Liver (tissue), 3 donors: ENCODE data around the gene STK11.

ENCODE experiments used
- CTCF ChIP-seq: fragments of 150-350 bp; IDR thresholded peaks from 2 replicates; pipeline ENCODE4 v1.5.1; 2017; ENCODE audit warnings: improper control_type of control experiment, low read depth, low read length; ENCODE audit not compliant: missing input control
- YY1 ChIP-seq: IDR thresholded peaks from 2 replicates; pipeline ENCODE4 v1.6.1; 2016; ENCODE audit warnings: antibody characterized with exemption, mild to moderate bottlenecking
- TF ChIP-seq, protein P1 (sequence below): IDR thresholded peaks from 2 replicates; pipeline ENCODE4 v1.6.1; 2016; ENCODE audit warnings: antibody characterized with exemption
- TF ChIP-seq, protein P2 (sequence below): IDR thresholded peaks from 2 replicates; pipeline ENCODE4 v1.6.1; 2016; ENCODE audit warnings: antibody characterized with exemption, mild to moderate bottlenecking
- donor health status: healthy.
- donor health status: healthy.

DNA sequence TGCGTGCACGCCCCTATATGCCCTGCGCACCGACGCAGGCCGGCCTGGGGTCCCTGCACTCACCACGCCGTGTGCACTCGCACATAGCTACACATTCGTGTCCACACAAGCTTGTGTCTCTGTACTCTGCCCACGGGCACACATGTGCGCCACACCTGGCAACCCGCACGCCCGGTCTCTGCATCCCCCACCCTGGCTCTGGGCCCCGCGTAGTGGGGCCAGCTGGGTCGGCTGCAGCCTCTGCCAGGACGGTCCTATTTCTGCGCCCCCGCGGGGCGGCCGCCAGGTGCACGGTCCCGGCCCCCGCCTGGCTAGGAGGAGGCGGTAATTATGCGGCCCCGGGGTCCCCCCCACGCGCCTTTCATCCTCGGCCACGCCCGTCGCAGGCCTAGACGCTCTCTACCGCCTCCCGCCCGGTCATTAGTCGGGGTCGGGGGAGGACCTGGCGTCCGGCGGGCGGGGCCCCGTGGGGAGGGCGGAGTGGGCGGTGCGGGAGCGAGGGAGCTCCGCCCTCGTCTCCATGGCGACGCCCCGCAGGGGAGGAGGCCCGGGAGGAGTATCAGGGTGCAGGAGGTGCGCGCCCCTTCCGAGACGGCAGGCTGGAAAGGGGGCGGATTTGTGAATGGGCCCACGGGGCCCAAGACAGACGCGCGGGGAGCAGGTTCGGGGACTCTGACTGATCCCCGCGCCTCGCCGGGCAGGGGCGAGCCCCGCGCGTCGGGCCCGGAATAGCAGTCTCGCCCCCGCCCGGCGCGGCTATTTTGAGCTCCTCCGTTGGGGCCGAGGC lies 60.7 kb downstream of the STK11 start:
- TF ChIP-seq CTCF (no peak), YY1 (no peak)
- TF ChIP-seq, protein P1, sequence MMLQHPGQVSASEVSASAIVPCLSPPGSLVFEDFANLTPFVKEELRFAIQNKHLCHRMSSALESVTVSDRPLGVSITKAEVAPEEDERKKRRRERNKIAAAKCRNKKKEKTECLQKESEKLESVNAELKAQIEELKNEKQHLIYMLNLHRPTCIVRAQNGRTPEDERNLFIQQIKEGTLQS = no peak
- TF ChIP-seq, protein P2, sequence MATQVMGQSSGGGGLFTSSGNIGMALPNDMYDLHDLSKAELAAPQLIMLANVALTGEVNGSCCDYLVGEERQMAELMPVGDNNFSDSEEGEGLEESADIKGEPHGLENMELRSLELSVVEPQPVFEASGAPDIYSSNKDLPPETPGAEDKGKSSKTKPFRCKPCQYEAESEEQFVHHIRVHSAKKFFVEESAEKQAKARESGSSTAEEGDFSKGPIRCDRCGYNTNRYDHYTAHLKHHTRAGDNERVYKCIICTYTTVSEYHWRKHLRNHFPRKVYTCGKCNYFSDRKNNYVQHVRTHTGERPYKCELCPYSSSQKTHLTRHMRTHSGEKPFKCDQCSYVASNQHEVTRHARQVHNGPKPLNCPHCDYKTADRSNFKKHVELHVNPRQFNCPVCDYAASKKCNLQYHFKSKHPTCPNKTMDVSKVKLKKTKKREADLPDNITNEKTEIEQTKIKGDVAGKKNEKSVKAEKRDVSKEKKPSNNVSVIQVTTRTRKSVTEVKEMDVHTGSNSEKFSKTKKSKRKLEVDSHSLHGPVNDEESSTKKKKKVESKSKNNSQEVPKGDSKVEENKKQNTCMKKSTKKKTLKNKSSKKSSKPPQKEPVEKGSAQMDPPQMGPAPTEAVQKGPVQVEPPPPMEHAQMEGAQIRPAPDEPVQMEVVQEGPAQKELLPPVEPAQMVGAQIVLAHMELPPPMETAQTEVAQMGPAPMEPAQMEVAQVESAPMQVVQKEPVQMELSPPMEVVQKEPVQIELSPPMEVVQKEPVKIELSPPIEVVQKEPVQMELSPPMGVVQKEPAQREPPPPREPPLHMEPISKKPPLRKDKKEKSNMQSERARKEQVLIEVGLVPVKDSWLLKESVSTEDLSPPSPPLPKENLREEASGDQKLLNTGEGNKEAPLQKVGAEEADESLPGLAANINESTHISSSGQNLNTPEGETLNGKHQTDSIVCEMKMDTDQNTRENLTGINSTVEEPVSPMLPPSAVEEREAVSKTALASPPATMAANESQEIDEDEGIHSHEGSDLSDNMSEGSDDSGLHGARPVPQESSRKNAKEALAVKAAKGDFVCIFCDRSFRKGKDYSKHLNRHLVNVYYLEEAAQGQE = no peak
